Fibroblast of lung (primary cell): ENCODE results near the gene KCNT2. TPM values are rescaled to one million over a fixed set of nuclear protein-coding genes. Genes with fewer than 3 reads are reported as not detected.

Experiments
- DNase-seq, 2 donors: peaks; one replicate each; pipeline versions ENCODE4 v3.0.0 to v3.0.0-alpha.2; 2010; ENCODE audit warnings: low read depth in 2 of 2
- H2AFZ ChIP-seq: 2 replicates; pipeline ENCODE4 v1.5.1; 2012; ENCODE audit warnings: low read length, control low read depth, inconsistent platforms
- H3K27ac ChIP-seq: 2 replicates; pipeline ENCODE4 v1.5.1; 2011; ENCODE audit warnings: low read length, control low read depth; ENCODE audit not compliant: insufficient read depth
- H3K27me3 ChIP-seq: 2 replicates; pipeline ENCODE4 v1.5.1; 2011; ENCODE audit warnings: mild to moderate bottlenecking, low read length; ENCODE audit not compliant: control insufficient read depth, insufficient read depth
- H3K36me3 ChIP-seq: 2 replicates; pipeline ENCODE4 v1.5.1; 2011; ENCODE audit warnings: low read length; ENCODE audit not compliant: control insufficient read depth, insufficient read depth
- H3K4me1 ChIP-seq: 2 replicates; pipeline ENCODE4 v1.5.1; 2011; ENCODE audit warnings: low read length; ENCODE audit not compliant: control insufficient read depth, insufficient read depth; ENCODE audit errors: extremely low read depth
- H3K4me2 ChIP-seq: 2 replicates; pipeline ENCODE4 v1.5.1; 2011; ENCODE audit warnings: low read length, control low read depth; ENCODE audit not compliant: insufficient read depth; ENCODE audit errors: extremely low read depth
- H3K4me3 ChIP-seq, 4 experiments: fragments of 200-600 bp in 1 of 4; sonication (generic) in 1 of 4; replicated peaks in 1 of 4; 2 replicates each; pipeline ENCODE4 v1.5.1; 2011 to 2016; ENCODE audit warnings: low read length in 4 of 4, low read depth in 3 of 4, mild to moderate bottlenecking in 3 of 4, control low read depth in 2 of 4, inconsistent platforms in 1 of 4, mixed read lengths in 1 of 4; ENCODE audit not compliant: insufficient read depth in 1 of 4; ENCODE audit errors: control extremely low read depth in 1 of 4
- H3K79me2 ChIP-seq: 2 replicates; pipeline ENCODE4 v1.5.1; 2012; ENCODE audit warnings: mild to moderate bottlenecking, low read length, inconsistent platforms; ENCODE audit not compliant: control insufficient read depth, insufficient read depth
- H3K9ac ChIP-seq: 2 replicates; pipeline ENCODE4 v1.5.1; 2011; ENCODE audit warnings: mild to moderate bottlenecking, low read length, control low read depth; ENCODE audit not compliant: insufficient read depth
- H3K9me3 ChIP-seq: 2 replicates; pipeline ENCODE4 v1.5.1; 2012; ENCODE audit warnings: low read depth, low read length; ENCODE audit not compliant: control insufficient read depth, insufficient read depth
- H4K20me1 ChIP-seq: 2 replicates; pipeline ENCODE4 v1.5.1; 2011; ENCODE audit warnings: low read length; ENCODE audit not compliant: control insufficient read depth, insufficient read depth; ENCODE audit errors: extremely low read depth
- CTCF ChIP-seq, 2 donors: IDR thresholded peaks in 1 of 2; conservative IDR thresholded peaks in 1 of 2; 1 replicate in 1 of 2; 2 replicates in 1 of 2; pipeline ENCODE4 v1.5.1; 2011 to 2012; ENCODE audit warnings: low read length in 2 of 2, control low read depth in 1 of 2, inconsistent platforms in 1 of 2, low read depth in 1 of 2, mild to moderate bottlenecking in 1 of 2
- EZH2 ChIP-seq: IDR thresholded peaks from 2 replicates; pipeline ENCODE4 v1.5.1; 2012; ENCODE audit warnings: low read length, control low read depth, mild to moderate bottlenecking; ENCODE audit errors: missing control alignments
- polyA plus RNA-seq, 2 donors: library from polyadenylated mRNA; depleted of rRNA in 1 of 2; stranded (reverse) in 1 of 2; unstranded in 1 of 2; fragments of >200 nt; gene quantifications; 2 replicates each; pipeline ENCODE4 v1.2.1, GENCODE V29; 2011 to 2012; ENCODE audit warnings: missing spikeins in 1 of 2
- total RNA-seq: library from RNA; depleted of rRNA; stranded (reverse); fragments of >200 nt; gene quantifications from 2 replicates; pipeline ENCODE4 v1.2.1, GENCODE V29; 2014

KCNT2 gene
- total and polyA plus RNA-seq, 2 donors (not counting 1 experiment from before 2014, with no cell fraction given) = 0.96 to 8.1 TPM

GRCh38 chr1:196557797-196558196 is 50.4 kb downstream of the KCNT2 start:
- DNase-seq = peak; percentile 7 to 8
- H3K4me3 ChIP-seq = peak overlapping the region in 3 of 4 experiments; percentile 44 to 59 (median 55)
- no peaks in the 10 kb centered on the region for H3K36me3 ChIP-seq

GRCh38 chr1:196550731-196551130 is 57.5 kb downstream of the KCNT2 start:
- H3K36me3 ChIP-seq = no peaks in the 10 kb centered on the region
- H4K20me1 ChIP-seq = no peaks in the 10 kb centered on the region
- no peaks in the 10 kb centered on the region for H3K27me3 ChIP-seq
- H3K9ac ChIP-seq = no peak overlapping the region
- no peaks in the 10 kb centered on the region for H3K79me2 ChIP-seq
- no peak overlapping the region for H3K4me3 ChIP-seq
- no peak overlapping the region for H2AFZ ChIP-seq
- TF ChIP-seq EZH2 = no peak
- no peak for TF ChIP-seq CTCF (conservative IDR thresholded peaks at IDR 0.05 in 1 of 2, IDR thresholded peaks at IDR 0.05 in 1 of 2; ENCODE audit: low read depth in 1 of 2, low read length in 2 of 2)
- DNase-seq = no peak
- H3K4me1 ChIP-seq = no peaks in the 10 kb centered on the region
- no peak overlapping the region for H3K27ac ChIP-seq
- no peak overlapping the region for H3K4me2 ChIP-seq
- no peaks in the 10 kb centered on the region for H3K9me3 ChIP-seq

More at GRCh38 chr1:196557797-196558196, 50.4 kb downstream of the KCNT2 start:
- H3K27me3 ChIP-seq = no peaks in the 10 kb centered on the region
- H2AFZ ChIP-seq = peak overlapping the region; percentile 10
- H3K9ac ChIP-seq = no peak overlapping the region
- peak overlapping the region; percentile 83 for H3K4me2 ChIP-seq
- H3K27ac ChIP-seq = no peak overlapping the region
- no peaks in the 10 kb centered on the region for H4K20me1 ChIP-seq
- no peaks in the 10 kb centered on the region for H3K9me3 ChIP-seq
- H3K4me1 ChIP-seq = no peaks in the 10 kb centered on the region
- H3K79me2 ChIP-seq = no peaks in the 10 kb centered on the region
- TF ChIP-seq CTCF (conservative IDR thresholded peaks at IDR 0.05 in 1 of 2, IDR thresholded peaks at IDR 0.05 in 1 of 2; ENCODE audit: low read depth in 1 of 2, low read length in 2 of 2) = no peak
- TF ChIP-seq EZH2 = no peak

GRCh38 chr1:196546272-196547111 is 61.7 kb downstream of the KCNT2 start:
- Histone ChIP-seq H2AFZ (no peak overlapping the region), H4K20me1 (no peaks in the 10 kb centered on the region), H3K9me3 (no peaks in the 10 kb centered on the region), H3K4me2 (no peak overlapping the region), H3K79me2 (no peaks in the 10 kb centered on the region), H3K27me3 (no peaks in the 10 kb centered on the region), H3K9ac (no peak overlapping the region), H3K4me1 (no peaks in the 10 kb centered on the region), H3K36me3 (no peaks in the 10 kb centered on the region), H3K27ac (no peak overlapping the region), H3K4me3 (no peak overlapping the region)
- peak; percentile 41 to 77 for DNase-seq
- no peak for TF ChIP-seq EZH2
- TF ChIP-seq CTCF (conservative IDR thresholded peaks at IDR 0.05 in 1 of 2, IDR thresholded peaks at IDR 0.05 in 1 of 2; ENCODE audit: low read depth in 1 of 2, low read length in 2 of 2) = no peak
